Liver (tissue), 9 donors: Measurements from ENCODE around the gene CDR2. TPM values are rescaled to one million over a fixed set of nuclear protein-coding genes. Genes with fewer than 3 reads are reported as not detected.

Source experiments
- DNase-seq: peaks from one replicate; pipeline ENCODE4 v3.0.0-alpha.2; 2017; ENCODE audit warnings: low spot score
- H3K27ac ChIP-seq, 2 donors: one replicate each; pipeline ENCODE4 v1.7.0; 2013; ENCODE audit warnings: inconsistent platforms in 2 of 2, low read length in 2 of 2, control low read depth in 1 of 2, low read depth in 1 of 2, mild to moderate bottlenecking in 1 of 2
- H3K27me3 ChIP-seq, 4 donors: one replicate each; pipeline versions ENCODE4 v1.6.1 to v1.7.0; 2013; ENCODE audit warnings: low read length in 3 of 4, inconsistent platforms in 1 of 4, mild to moderate bottlenecking in 1 of 4, moderate library complexity in 1 of 4; ENCODE audit not compliant: control insufficient read depth in 4 of 4, insufficient read depth in 4 of 4
- H3K36me3 ChIP-seq, 4 donors: one replicate each; pipeline versions ENCODE4 v1.6.1 to v1.7.0; 2013; ENCODE audit warnings: low read length in 3 of 4, mild to moderate bottlenecking in 3 of 4, low read depth in 1 of 4, moderate library complexity in 1 of 4; ENCODE audit not compliant: control insufficient read depth in 4 of 4, insufficient read depth in 3 of 4
- H3K4me1 ChIP-seq, 4 donors: one replicate each; pipeline versions ENCODE4 v1.6.1 to v1.7.0; 2013; ENCODE audit warnings: low read length in 3 of 4, mild to moderate bottlenecking in 3 of 4, moderate library complexity in 1 of 4; ENCODE audit not compliant: control insufficient read depth in 4 of 4, insufficient read depth in 4 of 4
- H3K4me3 ChIP-seq, 3 donors: one replicate each; pipeline versions ENCODE4 v1.6.1 to v1.7.0; 2013; ENCODE audit warnings: low read length in 3 of 3, control low read depth in 1 of 3, low read depth in 1 of 3, mild to moderate bottlenecking in 1 of 3
- H3K9ac ChIP-seq, 2 donors: one replicate each; pipeline ENCODE4 v1.7.0; 2013; ENCODE audit warnings: low read length in 2 of 2, mild to moderate bottlenecking in 2 of 2, moderate library complexity in 2 of 2, control low read depth in 1 of 2, low read depth in 1 of 2
- H3K9me3 ChIP-seq, 4 donors: one replicate each; pipeline versions ENCODE4 v1.6.1 to v1.7.0; 2013; ENCODE audit warnings: low read length in 3 of 4; ENCODE audit not compliant: control insufficient read depth in 4 of 4
- EGR1 ChIP-seq, 2 donors: IDR thresholded peaks; 2 replicates each; pipeline ENCODE4 v1.6.1; 2016 to 2018; ENCODE audit warnings: antibody characterized with exemption in 2 of 2, low read depth in 2 of 2
- FOXA2 ChIP-seq: IDR thresholded peaks from 2 replicates; pipeline ENCODE4 v1.6.1; 2016; ENCODE audit warnings: antibody characterized with exemption
- GABPA ChIP-seq, 2 donors: IDR thresholded peaks in 1 of 2; conservative IDR thresholded peaks in 1 of 2; 2 replicates each; pipeline ENCODE4 v1.6.1; 2016; ENCODE audit warnings: antibody characterized with exemption in 2 of 2, mild to moderate bottlenecking in 1 of 2, moderate library complexity in 1 of 2
- HNF4A ChIP-seq, 2 donors: conservative IDR thresholded peaks; 2 replicates each; pipeline ENCODE4 v1.6.1; 2016; ENCODE audit warnings: antibody characterized with exemption in 2 of 2, mild to moderate bottlenecking in 2 of 2
- HNF4G ChIP-seq: IDR thresholded peaks from 2 replicates; pipeline ENCODE4 v1.6.1; 2016; ENCODE audit warnings: antibody characterized with exemption
- JUND ChIP-seq, 2 donors: IDR thresholded peaks; 2 replicates each; pipeline ENCODE4 v1.6.1; 2016; ENCODE audit warnings: antibody characterized with exemption in 2 of 2
- MAX ChIP-seq: IDR thresholded peaks from 2 replicates; pipeline ENCODE4 v1.6.1; 2016; ENCODE audit warnings: antibody characterized with exemption
- NR2F2 ChIP-seq: IDR thresholded peaks from 2 replicates; pipeline ENCODE4 v1.6.1; 2016; ENCODE audit warnings: antibody characterized with exemption
- RAD21 ChIP-seq, 2 donors: IDR thresholded peaks; 2 replicates each; pipeline ENCODE4 v1.6.1; 2016; ENCODE audit warnings: antibody characterized with exemption in 2 of 2, mild to moderate bottlenecking in 2 of 2
- REST ChIP-seq: IDR thresholded peaks from 2 replicates; pipeline ENCODE4 v1.6.1; 2016; ENCODE audit warnings: antibody characterized with exemption, mild to moderate bottlenecking
- RXRA ChIP-seq, 2 donors: IDR thresholded peaks; 2 replicates each; pipeline ENCODE4 v1.6.1; 2017 to 2018; ENCODE audit warnings: antibody characterized with exemption in 2 of 2, mild to moderate bottlenecking in 1 of 2
- SP1 ChIP-seq: IDR thresholded peaks from 2 replicates; pipeline ENCODE4 v1.6.1; 2018; ENCODE audit warnings: antibody characterized with exemption, mild to moderate bottlenecking
- TAF1 ChIP-seq: conservative IDR thresholded peaks from 2 replicates; pipeline ENCODE4 v1.6.1; 2016; ENCODE audit warnings: antibody characterized with exemption, mild to moderate bottlenecking
- YY1 ChIP-seq: IDR thresholded peaks from 2 replicates; pipeline ENCODE4 v1.6.1; 2016; ENCODE audit warnings: antibody characterized with exemption, mild to moderate bottlenecking
- ZBTB33 ChIP-seq: IDR thresholded peaks from 2 replicates; pipeline ENCODE4 v1.6.1; 2016; ENCODE audit warnings: antibody characterized with exemption
- WGBS: extraction: QIAGEN DNeasy Blood & Tissue Kit; methylation state at CpG from one replicate; pipeline ENCODE4 v1.1.7; 2013; 5-methylcytosine and 5-hydroxymethylcytosine counted together
- polyA plus RNA-seq, 2 donors: library from polyadenylated mRNA; stranded (reverse) in 1 of 2; unstranded in 1 of 2; fragments of 200-250 nt in 1 of 2; fragments of >200 nt in 1 of 2; fragmentation: Nextera tagmentation in 1 of 2; extraction: Ambion mirVana in 1 of 2; gene quantifications; one replicate each; pipeline versions ENCODE4 v1.2.1 to v1.2.3, GENCODE V29; 2013 to 2015
- total RNA-seq, 2 donors: library from RNA; depleted of rRNA; stranded (reverse); fragments of >200 nt; gene quantifications; one replicate each; pipeline ENCODE4 v1.2.3, GENCODE V29; 2014
- TF ChIP-seq, protein P1 (sequence below): fragments of 150-350 bp; IDR thresholded peaks from 2 replicates; pipeline ENCODE4 v1.5.1; 2017; ENCODE audit warnings: improper control_type of control experiment, low read depth, low read length; ENCODE audit not compliant: missing input control
- donor health status: healthy.
- donor health status: healthy.
- donor health status: healthy.
- donor health status: healthy.
- donor health status: healthy.

The CDR2 gene
- total and polyA plus RNA-seq, 4 donors = 2.9 to 12.1 (median 9.7) TPM

DNA sequence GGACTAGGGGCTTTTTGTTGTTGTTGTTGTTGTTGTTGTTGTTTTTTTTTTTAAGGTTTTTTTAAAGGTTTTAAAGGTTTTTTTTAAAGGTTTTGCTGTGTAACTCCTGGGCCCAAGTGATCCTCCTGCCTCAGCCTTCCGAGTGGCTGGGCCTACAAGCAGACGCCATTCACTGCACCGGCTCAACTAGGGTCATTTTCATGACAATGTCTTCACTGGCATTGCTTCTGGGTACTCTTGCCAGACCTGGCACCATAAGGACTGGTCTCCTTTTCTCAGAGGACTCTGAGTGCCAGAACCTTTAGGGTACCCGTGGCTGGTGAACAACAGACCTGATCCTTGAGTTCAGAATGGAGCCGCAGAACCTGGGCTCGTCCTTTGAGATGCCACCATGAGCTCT, 56.8 kb downstream of the CDR2 start:
- peaks cover 13 to 75% (median 21%) of the 10 kb centered on the region in 4 donors for H3K36me3 ChIP-seq
- WGBS = 93% methylated on average over 6 of the region's 6 CpGs

DNA sequence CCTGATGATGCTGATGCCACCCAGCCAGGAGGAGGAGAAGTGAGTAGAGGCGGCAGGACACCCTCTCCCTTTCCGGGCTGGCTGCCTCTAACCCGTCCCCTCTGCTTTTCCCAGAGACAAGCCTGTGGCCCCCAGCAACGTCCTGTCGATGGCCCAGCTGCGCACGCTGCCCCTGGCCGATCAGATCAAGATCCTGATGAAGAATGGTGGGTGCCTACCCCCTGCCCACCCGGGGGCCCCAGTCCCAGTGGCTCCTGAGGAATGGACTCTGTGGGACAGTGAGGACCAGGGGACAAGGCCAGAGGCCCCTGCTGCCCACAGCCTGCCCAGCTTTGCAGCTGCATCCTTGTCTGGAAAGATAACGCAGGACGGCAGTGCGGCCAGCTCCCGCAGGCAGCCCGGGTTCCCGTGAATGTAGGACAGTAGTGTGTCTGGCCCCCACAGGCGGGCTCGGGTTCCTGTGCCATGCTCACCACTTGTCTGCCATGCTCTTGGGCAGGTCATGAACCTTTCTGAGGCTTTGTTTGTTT, 57.4 kb downstream of the CDR2 start:
- no peaks in the 10 kb centered on the region for H3K27me3 ChIP-seq
- WGBS = 79% methylated on average over 17 of the region's 17 CpGs
- H3K36me3 ChIP-seq = peaks cover 13 to 75% (median 21%) of the 10 kb centered on the region in 4 donors
- no peak overlapping the region for H3K27ac ChIP-seq
- H3K4me3 ChIP-seq = no peak overlapping the region
- H3K9ac ChIP-seq = no peak overlapping the region
- H3K9me3 ChIP-seq = no peaks in the 10 kb centered on the region
- DNase-seq = no peak
- peaks cover 0 to 7% (median 4%) of the 10 kb centered on the region in 4 donors for H3K4me1 ChIP-seq
- no peak for TF ChIP-seq MAX
- no peak for TF ChIP-seq TAF1
- TF ChIP-seq HNF4G = no peak
- TF ChIP-seq, protein P1, sequence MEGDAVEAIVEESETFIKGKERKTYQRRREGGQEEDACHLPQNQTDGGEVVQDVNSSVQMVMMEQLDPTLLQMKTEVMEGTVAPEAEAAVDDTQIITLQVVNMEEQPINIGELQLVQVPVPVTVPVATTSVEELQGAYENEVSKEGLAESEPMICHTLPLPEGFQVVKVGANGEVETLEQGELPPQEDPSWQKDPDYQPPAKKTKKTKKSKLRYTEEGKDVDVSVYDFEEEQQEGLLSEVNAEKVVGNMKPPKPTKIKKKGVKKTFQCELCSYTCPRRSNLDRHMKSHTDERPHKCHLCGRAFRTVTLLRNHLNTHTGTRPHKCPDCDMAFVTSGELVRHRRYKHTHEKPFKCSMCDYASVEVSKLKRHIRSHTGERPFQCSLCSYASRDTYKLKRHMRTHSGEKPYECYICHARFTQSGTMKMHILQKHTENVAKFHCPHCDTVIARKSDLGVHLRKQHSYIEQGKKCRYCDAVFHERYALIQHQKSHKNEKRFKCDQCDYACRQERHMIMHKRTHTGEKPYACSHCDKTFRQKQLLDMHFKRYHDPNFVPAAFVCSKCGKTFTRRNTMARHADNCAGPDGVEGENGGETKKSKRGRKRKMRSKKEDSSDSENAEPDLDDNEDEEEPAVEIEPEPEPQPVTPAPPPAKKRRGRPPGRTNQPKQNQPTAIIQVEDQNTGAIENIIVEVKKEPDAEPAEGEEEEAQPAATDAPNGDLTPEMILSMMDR = no peak
- no peak for TF ChIP-seq GABPA (IDR thresholded peaks at IDR 0.05 in 1 of 2, conservative IDR thresholded peaks at IDR 0.05 in 1 of 2)
- no peak for TF ChIP-seq JUND (IDR thresholded peaks at IDR 0.05)
- no peak for TF ChIP-seq RXRA (IDR thresholded peaks at IDR 0.05)
- TF ChIP-seq REST = no peak
- TF ChIP-seq EGR1 (IDR thresholded peaks at IDR 0.05; ENCODE audit: low read depth in 2 of 2) = no peak
- TF ChIP-seq ZBTB33 = no peak
- TF ChIP-seq RAD21 (IDR thresholded peaks at IDR 0.05) = no peak
- TF ChIP-seq FOXA2 = no peak
- no peak for TF ChIP-seq SP1
- no peak for TF ChIP-seq YY1
- TF ChIP-seq HNF4A (conservative IDR thresholded peaks at IDR 0.05) = no peak
- no peak for TF ChIP-seq NR2F2

More for the DNA sequence above, 56.8 kb downstream of the CDR2 start:
- no peak for DNase-seq
- no peaks in the 10 kb centered on the region for H3K9me3 ChIP-seq
- H3K27me3 ChIP-seq = no peaks in the 10 kb centered on the region
- peaks cover 0 to 7% (median 4%) of the 10 kb centered on the region in 4 donors for H3K4me1 ChIP-seq
- TF ChIP-seq RAD21 (IDR thresholded peaks at IDR 0.05) = no peak
- no peak overlapping the region for H3K9ac ChIP-seq
- H3K27ac ChIP-seq = no peak overlapping the region
- H3K4me3 ChIP-seq = no peak overlapping the region
